Panc1 (cell line): ENCODE data around the gene TMEM117. TPM values are rescaled to one million over a fixed set of nuclear protein-coding genes. Genes with fewer than 3 reads are reported as not detected.

Experiments used
- ATAC-seq: fragments of 200-7000 bp; cut with Tn5 transposase; 2 replicates; pipeline ENCODE4 v1.9.1; 2020; ENCODE audit warnings: mild to moderate bottlenecking, moderate library complexity
- BruUV-seq: library from RNA; stranded (reverse); fragments of 400-500 nt; replicated peaks from 2 replicates; lab custom pipeline; 2021; lab: Mats Ljungman, UMichigan
- CTCF ChIA-PET: fragments of 300-600 bp; sonication (Branson Sonifier 250); formaldehyde crosslinking; loops from one replicate; lab custom pipeline; 2022; ENCODE audit warnings: antibody characterized with exemption; lab: Charles Lee
- POLR2A ChIA-PET: fragments of 300-600 bp; sonication (Branson Sonifier 250); formaldehyde crosslinking; loops from one replicate; lab custom pipeline; 2022; ENCODE audit warnings: antibody characterized with exemption; lab: Charles Lee
- DNase-seq: peaks from one replicate; pipeline ENCODE4 v3.0.0-alpha.2; 2010; ENCODE audit warnings: low read depth, low spot score
- H3K27ac ChIP-seq: 2 replicates; pipeline ENCODE4 v1.5.1; 2011; ENCODE audit warnings: mild to moderate bottlenecking, low read length, inconsistent platforms
- H3K27me3 ChIP-seq: fragments of 200-500 bp; sonication (Bioruptor generic); 2 replicates; pipeline ENCODE4 v1.6.0; 2014; ENCODE audit warnings: low read length, inconsistent platforms; ENCODE audit not compliant: control insufficient read depth, insufficient read depth
- H3K36me3 ChIP-seq: fragments of 200-500 bp; sonication (Bioruptor generic); 2 replicates; pipeline ENCODE4 v1.5.1; 2014; ENCODE audit warnings: inconsistent platforms, mild to moderate bottlenecking, low read length, moderate library complexity; ENCODE audit not compliant: control insufficient read depth, insufficient read depth
- H3K4me1 ChIP-seq: 2 replicates; pipeline ENCODE4 v1.5.1; 2011; ENCODE audit warnings: inconsistent platforms, mild to moderate bottlenecking, low read length, moderate library complexity; ENCODE audit not compliant: control insufficient read depth, insufficient read depth
- H3K4me3 ChIP-seq, 2 experiments: 2 replicates each; pipeline ENCODE4 v1.5.1; 2011 to 2012; ENCODE audit warnings: low read depth in 2 of 2, low read length in 2 of 2, mild to moderate bottlenecking in 2 of 2, inconsistent platforms in 1 of 2, moderate library complexity in 1 of 2
- H3K9me3 ChIP-seq: fragments of 200-500 bp; sonication (Bioruptor generic); 2 replicates; pipeline ENCODE4 v1.5.1; 2014; ENCODE audit warnings: low read depth, mild to moderate bottlenecking, inconsistent platforms, low read length, moderate library complexity; ENCODE audit not compliant: control insufficient read depth, insufficient read depth
- CTCF ChIP-seq: fragments of 450-650 bp; IDR thresholded peaks from 2 replicates; pipeline ENCODE4 v1.5.1; 2017; ENCODE audit warnings: mild to moderate bottlenecking
- POLR2AphosphoS5 ChIP-seq: IDR thresholded peaks from 2 replicates; pipeline ENCODE4 v1.6.1; 2012; ENCODE audit warnings: mild to moderate bottlenecking, low read depth, low read length, moderate library complexity
- SIN3A ChIP-seq: IDR thresholded peaks from 2 replicates; pipeline ENCODE4 v1.6.1; 2012; ENCODE audit warnings: low read depth, mild to moderate bottlenecking, low read length, moderate library complexity, borderline replicate concordance; ENCODE audit not compliant: insufficient read depth
- TCF7L2 ChIP-seq: IDR thresholded peaks from 2 replicates; pipeline ENCODE4 v1.6.1; 2011; ENCODE audit warnings: mild to moderate bottlenecking, low read depth, low read length, inconsistent platforms
- in situ Hi-C: cut with HindIII; loops from 2 replicates; pipeline ENCODE4 v1.10.0; 2016; ENCODE audit warnings: low sequenced_read_pairs, low pct_unique_long_range_greater_than_20kb
- intact Hi-C: fragments of 100-400 bp; cut with micrococcal nuclease; formaldehyde crosslinking; loops from one replicate; pipeline ENCODE4 v1.10.0; 2022; ENCODE audit not compliant: unreplicated experiment
- total RNA-seq: library from RNA; stranded (reverse); gene quantifications from one replicate; pipeline ENCODE4 v1.2.1, GENCODE V29; 2021; ENCODE audit not compliant: unreplicated experiment
- TF ChIP-seq, protein P1 (sequence below), 2 experiments: IDR thresholded peaks; 2 replicates each; pipeline ENCODE4 v1.6.1; 2011 to 2012; ENCODE audit warnings: low read depth in 2 of 2, control low read depth in 1 of 2, low read length in 1 of 2, mild to moderate bottlenecking in 1 of 2, moderate library complexity in 1 of 2; ENCODE audit not compliant: insufficient read depth in 1 of 2

The TMEM117 gene
- total RNA-seq, 1 experiment from 2014 or later: 5.5 TPM

DNA sequence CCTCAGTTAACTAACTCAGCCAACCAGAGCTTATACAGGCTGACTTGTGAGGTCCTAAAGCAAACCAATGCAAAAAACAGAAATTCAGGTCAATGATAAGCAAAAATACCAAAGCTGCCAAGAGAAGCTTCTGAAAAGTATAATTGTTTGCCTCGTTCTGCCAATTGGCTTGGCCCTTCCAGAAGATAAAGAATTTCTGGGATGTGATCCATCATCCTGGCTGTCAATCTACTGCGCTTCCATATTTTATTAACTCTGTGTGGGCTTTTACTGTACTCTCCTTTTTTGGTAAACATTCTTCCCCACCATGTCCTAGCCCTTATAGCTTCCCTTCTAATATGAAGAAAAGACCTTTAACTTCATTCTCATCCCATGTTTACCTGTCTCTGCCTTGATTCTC lies 387.9 kb downstream of the TMEM117 start:
- POLR2A ChIA-PET: no interaction called here
- Histone ChIP-seq H3K27me3 (no peaks in the 10 kb centered on the region), H3K27ac (no peak overlapping the region), H3K36me3 (no peaks in the 10 kb centered on the region), H3K4me1 (no peaks in the 10 kb centered on the region), H3K4me3 (no peak overlapping the region), H3K9me3 (no peaks in the 10 kb centered on the region)
- in situ Hi-C loops (no loop called here), intact Hi-C loops (no loop called here)
- CTCF ChIA-PET: no interaction called here
- BruUV-seq: no TSS peak
- DNase-seq: no peak
- no peak for ATAC-seq
- TF ChIP-seq SIN3A: no peak

- DNase-seq (no peak), ATAC-seq (no peak)
- in situ Hi-C loops (no loop called here), intact Hi-C loops (no loop called here)
- Histone ChIP-seq H3K36me3 (no peaks in the 10 kb centered on the region), H3K9me3 (no peaks in the 10 kb centered on the region), H3K4me3 (no peak overlapping the region), H3K27ac (no peak overlapping the region), H3K4me1 (no peaks in the 10 kb centered on the region), H3K27me3 (no peaks in the 10 kb centered on the region)
- TF ChIP-seq TCF7L2: no peak
- TF ChIP-seq CTCF: no peak
- no peak for TF ChIP-seq POLR2AphosphoS5
- TF ChIP-seq, protein P1, sequence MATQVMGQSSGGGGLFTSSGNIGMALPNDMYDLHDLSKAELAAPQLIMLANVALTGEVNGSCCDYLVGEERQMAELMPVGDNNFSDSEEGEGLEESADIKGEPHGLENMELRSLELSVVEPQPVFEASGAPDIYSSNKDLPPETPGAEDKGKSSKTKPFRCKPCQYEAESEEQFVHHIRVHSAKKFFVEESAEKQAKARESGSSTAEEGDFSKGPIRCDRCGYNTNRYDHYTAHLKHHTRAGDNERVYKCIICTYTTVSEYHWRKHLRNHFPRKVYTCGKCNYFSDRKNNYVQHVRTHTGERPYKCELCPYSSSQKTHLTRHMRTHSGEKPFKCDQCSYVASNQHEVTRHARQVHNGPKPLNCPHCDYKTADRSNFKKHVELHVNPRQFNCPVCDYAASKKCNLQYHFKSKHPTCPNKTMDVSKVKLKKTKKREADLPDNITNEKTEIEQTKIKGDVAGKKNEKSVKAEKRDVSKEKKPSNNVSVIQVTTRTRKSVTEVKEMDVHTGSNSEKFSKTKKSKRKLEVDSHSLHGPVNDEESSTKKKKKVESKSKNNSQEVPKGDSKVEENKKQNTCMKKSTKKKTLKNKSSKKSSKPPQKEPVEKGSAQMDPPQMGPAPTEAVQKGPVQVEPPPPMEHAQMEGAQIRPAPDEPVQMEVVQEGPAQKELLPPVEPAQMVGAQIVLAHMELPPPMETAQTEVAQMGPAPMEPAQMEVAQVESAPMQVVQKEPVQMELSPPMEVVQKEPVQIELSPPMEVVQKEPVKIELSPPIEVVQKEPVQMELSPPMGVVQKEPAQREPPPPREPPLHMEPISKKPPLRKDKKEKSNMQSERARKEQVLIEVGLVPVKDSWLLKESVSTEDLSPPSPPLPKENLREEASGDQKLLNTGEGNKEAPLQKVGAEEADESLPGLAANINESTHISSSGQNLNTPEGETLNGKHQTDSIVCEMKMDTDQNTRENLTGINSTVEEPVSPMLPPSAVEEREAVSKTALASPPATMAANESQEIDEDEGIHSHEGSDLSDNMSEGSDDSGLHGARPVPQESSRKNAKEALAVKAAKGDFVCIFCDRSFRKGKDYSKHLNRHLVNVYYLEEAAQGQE (IDR thresholded peaks at IDR 0.05; ENCODE audit: insufficient read depth in 1 of 2, low read depth in 2 of 2, low read length in 1 of 2): no peak
- TF ChIP-seq SIN3A: no peak
- ChIA-PET CTCF (no interaction called here), POLR2A (no interaction called here)
- BruUV-seq: no TSS peak
Measured at GRCh38 chr12:44224399-44225148, 388.7 kb downstream of the TMEM117 start.

DNA sequence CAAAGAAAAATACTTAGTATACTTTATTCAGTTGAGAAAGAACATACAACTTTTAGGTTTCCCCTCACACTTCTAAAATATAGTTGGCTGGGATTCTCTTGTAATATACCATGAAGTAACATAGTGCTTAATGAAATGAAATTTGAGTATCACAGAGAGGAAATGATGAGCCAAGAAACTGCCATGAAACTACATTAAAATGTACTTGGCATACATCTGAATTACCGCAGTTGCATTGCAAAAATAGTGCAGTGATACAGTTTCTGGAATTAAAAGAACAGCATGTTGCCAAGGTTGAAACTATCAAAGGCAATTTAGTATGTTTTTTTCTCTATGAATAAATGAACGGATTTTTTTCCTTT lies 389.2 kb downstream of the TMEM117 start:
- CTCF ChIA-PET: no interaction called here
- no TSS peak for BruUV-seq
- no peaks in the 10 kb centered on the region for H3K36me3 ChIP-seq
- H3K27me3 ChIP-seq: no peaks in the 10 kb centered on the region
- H3K4me1 ChIP-seq: no peaks in the 10 kb centered on the region
- no peak overlapping the region for H3K27ac ChIP-seq
- no peaks in the 10 kb centered on the region for H3K9me3 ChIP-seq
- TF ChIP-seq POLR2AphosphoS5 (no peak), TCF7L2 (no peak), SIN3A (no peak)
- H3K4me3 ChIP-seq: no peak overlapping the region
- intact Hi-C loops: no loop called here
- ATAC-seq: no peak
- DNase-seq: no peak
- in situ Hi-C loops: no loop called here
- POLR2A ChIA-PET: no interaction called here
